IMR-90 (cell line): ENCODE results near the gene PBX3. TPM values are rescaled to one million over a fixed set of nuclear protein-coding genes. Genes with fewer than 3 reads are reported as not detected.

ENCODE experiments used
- ATAC-seq: fragments of 200-7000 bp; cut with Tn5 transposase; 2 replicates; pipeline ENCODE4 v1.9.1; 2020; ENCODE audit warnings: low read depth, mild to moderate bottlenecking, moderate library complexity
- BruUV-seq: library from RNA; stranded (reverse); fragments of 400-500 nt; replicated peaks from 2 replicates; lab custom pipeline; 2021; lab: Mats Ljungman, UMichigan
- CTCF ChIA-PET: fragments of 300-600 bp; formaldehyde crosslinking; extraction: SDS; loops from one replicate; lab custom pipeline; 2021; ENCODE audit warnings: antibody characterized with exemption; lab: Yijun Ruan, JAX
- POLR2A ChIA-PET: fragments of 300-600 bp; sonication (Branson Sonifier 250); formaldehyde crosslinking; loops from one replicate; lab custom pipeline; 2022; ENCODE audit warnings: antibody characterized with exemption; ENCODE audit not compliant: unreplicated experiment; lab: Charles Lee
- DNase-seq: peaks from one replicate; pipeline ENCODE4 v3.0.0; 2013
- H2AFZ ChIP-seq: replicated peaks from 2 replicates; pipeline ENCODE3; 2013; ENCODE audit warnings: low read length, mild to moderate bottlenecking; ENCODE audit not compliant: poor library complexity
- H2AK5ac ChIP-seq: 2 replicates; pipeline ENCODE4 v1.6.1; 2013; ENCODE audit warnings: low read depth, low read length, inconsistent platforms
- H2AK9ac ChIP-seq: replicated peaks from 2 replicates; pipeline ENCODE3; 2013; ENCODE audit warnings: mild to moderate bottlenecking, low read depth, low read length, moderate library complexity; ENCODE audit not compliant: poor library complexity
- H2BK120ac ChIP-seq: 2 replicates; pipeline ENCODE4 v1.6.1; 2013; ENCODE audit warnings: low read depth, low read length, inconsistent platforms
- H2BK15ac ChIP-seq: 3 replicates; pipeline ENCODE4 v1.6.1; 2013; ENCODE audit warnings: low read depth, low read length, inconsistent platforms
- H2BK20ac ChIP-seq: 2 replicates; pipeline ENCODE4 v1.6.1; 2013; ENCODE audit warnings: low read depth, mild to moderate bottlenecking, inconsistent platforms, low read length, moderate library complexity
- H2BK5ac ChIP-seq: 2 replicates; pipeline ENCODE4 v1.6.1; 2013; ENCODE audit warnings: mild to moderate bottlenecking, low read depth, low read length, inconsistent platforms; ENCODE audit not compliant: poor library complexity, severe bottlenecking
- H3K14ac ChIP-seq: replicated peaks from 2 replicates; pipeline ENCODE4 v1.6.1; 2013; ENCODE audit warnings: low read depth, low read length, inconsistent platforms
- H3K18ac ChIP-seq: 2 replicates; pipeline ENCODE4 v1.6.1; 2013; ENCODE audit warnings: low read depth, low read length, control low read depth
- H3K23ac ChIP-seq: 2 replicates; pipeline ENCODE4 v1.6.1; 2013; ENCODE audit warnings: low read depth, low read length, inconsistent platforms
- H3K27ac ChIP-seq: 2 replicates; pipeline ENCODE4 v1.5.1; 2013; ENCODE audit warnings: mild to moderate bottlenecking, control low read depth, low read length; ENCODE audit not compliant: insufficient read depth
- H3K27me3 ChIP-seq: 2 replicates; pipeline ENCODE4 v1.6.1; 2013; ENCODE audit warnings: low read length; ENCODE audit not compliant: control insufficient read depth, insufficient read depth
- H3K36me3 ChIP-seq: 2 replicates; pipeline ENCODE4 v1.6.1; 2013; ENCODE audit warnings: low read length, mixed read lengths; ENCODE audit not compliant: control insufficient read depth, insufficient read depth
- H3K4ac ChIP-seq: 2 replicates; pipeline ENCODE4 v1.6.1; 2013; ENCODE audit warnings: low read depth, low read length, inconsistent platforms
- H3K4me1 ChIP-seq: 2 replicates; pipeline ENCODE4 v1.6.1; 2013; ENCODE audit warnings: low read length, mixed read lengths; ENCODE audit not compliant: control insufficient read depth, insufficient read depth
- H3K4me2 ChIP-seq: 2 replicates; pipeline ENCODE4 v1.6.1; 2013; ENCODE audit warnings: low read depth, mild to moderate bottlenecking, control low read depth, low read length, moderate library complexity
- H3K4me3 ChIP-seq: 2 replicates; pipeline ENCODE4 v1.5.1; 2013; ENCODE audit warnings: low read depth, mild to moderate bottlenecking, control low read depth, low read length, moderate library complexity; ENCODE audit not compliant: insufficient read depth
- H3K56ac ChIP-seq: 2 replicates; pipeline ENCODE4 v1.6.1; 2013; ENCODE audit warnings: low read length, inconsistent platforms; ENCODE audit not compliant: insufficient read depth; ENCODE audit errors: extremely low read depth
- H3K79me1 ChIP-seq, 2 experiments: 2 replicates each; pipeline ENCODE4 v1.6.1; 2013; ENCODE audit warnings: low read length in 2 of 2, inconsistent platforms in 1 of 2, low read depth in 1 of 2
- H3K9ac ChIP-seq: 2 replicates; pipeline ENCODE4 v1.6.1; 2013; ENCODE audit warnings: low read depth, low read length, control low read depth
- H3K9me1 ChIP-seq: 2 replicates; pipeline ENCODE4 v1.6.1; 2013; ENCODE audit warnings: low read length, inconsistent platforms; ENCODE audit not compliant: insufficient read depth
- H3K9me3 ChIP-seq: 2 replicates; pipeline ENCODE4 v1.6.1; 2013; ENCODE audit warnings: low read length; ENCODE audit not compliant: control insufficient read depth, insufficient read depth
- H4K20me1 ChIP-seq: 2 replicates; pipeline ENCODE4 v1.6.1; 2013; ENCODE audit warnings: low read length, inconsistent platforms; ENCODE audit not compliant: insufficient read depth
- H4K5ac ChIP-seq: 2 replicates; pipeline ENCODE4 v1.6.1; 2013; ENCODE audit warnings: mild to moderate bottlenecking, low read depth, low read length, control low read depth
- H4K8ac ChIP-seq, 2 experiments: 2 replicates each; pipeline ENCODE4 v1.6.1; 2013; ENCODE audit warnings: low read depth in 2 of 2, low read length in 2 of 2, control low read depth in 1 of 2, inconsistent platforms in 1 of 2
- H4K91ac ChIP-seq: 2 replicates; pipeline ENCODE4 v1.6.1; 2013; ENCODE audit warnings: low read depth, low read length, inconsistent platforms; ENCODE audit not compliant: insufficient read depth
- RAD21 ChIP-seq: IDR thresholded peaks from 2 replicates; pipeline ENCODE4 v1.6.1; 2012; ENCODE audit warnings: low read length, improper control_type of control experiment
- WGBS, 2 experiments: methylation state at CpG; one replicate each; pipeline versions ENCODE4 v1.1.5 to v1.1.7; 2013; ENCODE audit warnings: missing lambda C conversion rate in 2 of 2; ENCODE audit not compliant: insufficient read length in 1 of 2; ENCODE audit errors: extremely low coverage in 2 of 2; 5-methylcytosine and 5-hydroxymethylcytosine counted together
- dilution Hi-C: fragments of 300-500 bp; cut with HindIII; formaldehyde crosslinking; loops from one replicate; pipeline ENCODE4 v1.14.3; 2018; ENCODE audit warnings: low sequenced_read_pairs; ENCODE audit not compliant: unreplicated experiment
- in situ Hi-C: fragments of 300-500 bp; cut with MboI; formaldehyde crosslinking; loops from 3 replicates; pipeline ENCODE4 v1.14.3; 2019; ENCODE audit warnings: low sequenced_read_pairs, inconsistent platforms, mixed read lengths
- intact Hi-C: fragments of 100-400 bp; cut with micrococcal nuclease; formaldehyde crosslinking; loops from 2 replicates; pipeline ENCODE4 v1.10.0; 2022
- polyA plus RNA-seq, 3 experiments: library from polyadenylated mRNA; depleted of rRNA; stranded (reverse); fragments of >200 nt; gene quantifications; 2 replicates each; pipeline ENCODE4 v1.2.3, GENCODE V29; 2012; ENCODE audit warnings: low replicate concordance in 1 of 3
- total RNA-seq: library from RNA; depleted of rRNA; stranded (reverse); fragments of >200 nt; gene quantifications from 2 replicates; pipeline ENCODE4 v1.2.3, GENCODE V29; 2012

The PBX3 gene
- total and polyA plus RNA-seq, 2 of the 4 experiments (the other 2 are of a cell fraction), result 12.0 to 15.6 TPM

GRCh38 chr9:125922854-125923253, 175.7 kb downstream of the PBX3 start:
- Histone ChIP-seq H3K9me1 (no peaks in the 10 kb centered on the region), H2AK9ac (no peak overlapping the region), H3K79me1 (peaks cover 0 to 5% of the 10 kb centered on the region in 2 experiments; a peak in 1 of 4 replicates), H3K36me3 (no peaks in the 10 kb centered on the region), H3K4me1 (no peaks in the 10 kb centered on the region), H4K91ac (no peak overlapping the region), H3K4me3 (no peak overlapping the region), H2BK20ac (no peak overlapping the region), H3K23ac (no peak overlapping the region), H4K20me1 (no peaks in the 10 kb centered on the region), H2AK5ac (no peak overlapping the region), H3K14ac (no peak overlapping the region), H4K8ac (no peak overlapping the region), H3K18ac (no peak overlapping the region), H4K5ac (no peak overlapping the region), H2BK5ac (no peak overlapping the region), H3K56ac (no peak overlapping the region), H2BK120ac (no peak overlapping the region), H2BK15ac (no peak overlapping the region), H3K4me2 (no peak overlapping the region), H3K9me3 (no peaks in the 10 kb centered on the region), H3K4ac (no peak overlapping the region), H3K27me3 (no peaks in the 10 kb centered on the region), H3K27ac (no peak overlapping the region), H2AFZ (no peak overlapping the region), H3K9ac (no peak overlapping the region)
- no TSS peak for BruUV-seq
- TF ChIP-seq RAD21, result no peak
- dilution Hi-C loops, result no loop called here
- no peak for ATAC-seq
- DNase-seq, result no peak
- no CpG with 5 or more reads among the region's 1 CpG for WGBS, 2 experiments
- ChIA-PET POLR2A (no interaction called here), CTCF (interaction anchor here (1.0 kb wide), 1 partner anchor 11 kb away, joined by 3 read pairs; no protein-coding TSS in a partner anchor)
- in situ Hi-C loops, result no loop called here
- intact Hi-C loops, result no loop called here
